Nephron (organoid): ENCODE data around the gene POMP.

Source experiments
- H3K27ac Mint-ChIP-seq, 3 experiments: 2 replicates each; pipeline ENCODE4 v1.8.0; 2020; ENCODE audit warnings: mixed read lengths in 3 of 3, mild to moderate bottlenecking in 2 of 3, moderate library complexity in 1 of 3
- H3K27me3 Mint-ChIP-seq: 2 replicates; pipeline ENCODE4 v1.8.0; 2021; ENCODE audit warnings: low read depth, mild to moderate bottlenecking, moderate library complexity, mixed read lengths
- H3K36me3 Mint-ChIP-seq: 2 replicates; pipeline ENCODE4 v1.8.0; 2020; ENCODE audit warnings: low read depth, mixed read lengths
- H3K4me1 Mint-ChIP-seq: 2 replicates; pipeline ENCODE4 v1.8.0; 2020; ENCODE audit warnings: mixed read lengths
- H3K4me3 Mint-ChIP-seq, 3 experiments: 2 replicates each; pipeline ENCODE4 v1.8.0; 2020; ENCODE audit warnings: mild to moderate bottlenecking in 3 of 3, mixed read lengths in 3 of 3, moderate library complexity in 2 of 3
- H3K9me3 Mint-ChIP-seq: 2 replicates; pipeline ENCODE4 v1.8.0; 2020; ENCODE audit warnings: mixed read lengths
- CTCF ChIP-seq, 3 experiments: fragments of 200-600 bp; sonication (generic); IDR thresholded peaks; one replicate each; pipeline ENCODE4 v1.5.0; 2021; ENCODE audit warnings: antibody characterized with exemption in 3 of 3; ENCODE audit not compliant: unreplicated experiment in 3 of 3

The POMP gene

GRCh38 chr13:28658796-28659620 is at the start of gene POMP:
POMP (plus strand) TSS chr13:28659130; CDS start chr13:28659185, 55 bp downstream.
- Mint-ChIP-seq H3K27ac (peak within 1 kb of the TSS; percentile 53 to 70 (median 58)), H3K36me3 (peaks cover 23% of the 10 kb centered on the region), H3K27me3 (no peaks in the 10 kb centered on the region), H3K4me3 (peak within 1 kb of the TSS; percentile 84 to 93 (median 87)), H3K9me3 (no peaks in the 10 kb centered on the region), H3K4me1 (peaks cover 54% of the 10 kb centered on the region)
- TF ChIP-seq CTCF (IDR thresholded peaks at IDR 0.05; ENCODE audit: unreplicated experiment in 3 of 3) = no peak

- no peak overlapping the region for H3K27ac Mint-ChIP-seq
- H3K36me3 Mint-ChIP-seq = no peaks in the 10 kb centered on the region
- no peaks in the 10 kb centered on the region for H3K27me3 Mint-ChIP-seq
- no peak overlapping the region for H3K4me3 Mint-ChIP-seq
- no peaks in the 10 kb centered on the region for H3K4me1 Mint-ChIP-seq
- no peak for TF ChIP-seq CTCF (IDR thresholded peaks at IDR 0.05; ENCODE audit: unreplicated experiment in 3 of 3)
- H3K9me3 Mint-ChIP-seq = no peaks in the 10 kb centered on the region
These were observed 49.5 kb upstream of the POMP start for GRCh38 chr13:28609381-28609780.

- no peaks in the 10 kb centered on the region for H3K27me3 Mint-ChIP-seq
- TF ChIP-seq CTCF (IDR thresholded peaks at IDR 0.05; ENCODE audit: unreplicated experiment in 3 of 3) = no peak
- H3K4me3 Mint-ChIP-seq = no peak overlapping the region
- no peak overlapping the region for H3K27ac Mint-ChIP-seq
- no peaks in the 10 kb centered on the region for H3K36me3 Mint-ChIP-seq
- H3K9me3 Mint-ChIP-seq = no peaks in the 10 kb centered on the region
- no peaks in the 10 kb centered on the region for H3K4me1 Mint-ChIP-seq
These were observed 49.0 kb upstream of the POMP start for GRCh38 chr13:28609926-28610325.

- Mint-ChIP-seq H3K9me3 (no peaks in the 10 kb centered on the region), H3K4me1 (no peaks in the 10 kb centered on the region), H3K36me3 (no peaks in the 10 kb centered on the region), H3K4me3 (no peak overlapping the region), H3K27ac (no peak overlapping the region), H3K27me3 (no peaks in the 10 kb centered on the region)
- no peak for TF ChIP-seq CTCF (IDR thresholded peaks at IDR 0.05; ENCODE audit: unreplicated experiment in 3 of 3)
These were observed 47.9 kb upstream of the POMP start for GRCh38 chr13:28610996-28611395.

GRCh38 chr13:28611654-28612131 is 47.2 kb upstream of the POMP start:
- no peaks in the 10 kb centered on the region for H3K27me3 Mint-ChIP-seq
- no peak overlapping the region for H3K4me3 Mint-ChIP-seq
- no peaks in the 10 kb centered on the region for H3K36me3 Mint-ChIP-seq
- no peaks in the 10 kb centered on the region for H3K4me1 Mint-ChIP-seq
- no peaks in the 10 kb centered on the region for H3K9me3 Mint-ChIP-seq
- no peak overlapping the region for H3K27ac Mint-ChIP-seq
- no peak for TF ChIP-seq CTCF (IDR thresholded peaks at IDR 0.05; ENCODE audit: unreplicated experiment in 3 of 3)

GRCh38 chr13:28613562-28613961 is 45.4 kb upstream of the POMP start:
- no peak for TF ChIP-seq CTCF (IDR thresholded peaks at IDR 0.05; ENCODE audit: unreplicated experiment in 3 of 3)
- H3K36me3 Mint-ChIP-seq = no peaks in the 10 kb centered on the region
- H3K4me1 Mint-ChIP-seq = no peaks in the 10 kb centered on the region
- no peaks in the 10 kb centered on the region for H3K9me3 Mint-ChIP-seq
- H3K27ac Mint-ChIP-seq = no peak overlapping the region
- H3K4me3 Mint-ChIP-seq = no peak overlapping the region
- no peaks in the 10 kb centered on the region for H3K27me3 Mint-ChIP-seq
